ENCODE results near the gene NID1.
"Not testable (repeated sequence)": the region's sequence is repeated elsewhere in the genome, so short reads cannot be mapped to it uniquely, and the experiment has no call there.

NID1 gene

GRCh38 chr1:236007781-236008180 is 57.1 kb downstream of the NID1 start:
- no peak for DNase-seq (ENCODE audit: low read depth in 1 of 2, low spot score in 1 of 2)
- in situ Hi-C loops (cut with HindIII; ENCODE audit: low pct_unique_long_range_greater_than_20kb, low sequenced_read_pairs) = no loop called here
- TF ChIP-seq JUND (IDR thresholded peaks at IDR 0.05; ENCODE audit: low read depth) = no peak

- DNase-seq (ENCODE audit: low read depth in 1 of 2, low spot score in 1 of 2); in situ Hi-C loops (cut with HindIII; ENCODE audit: low pct_unique_long_range_greater_than_20kb, low sequenced_read_pairs): not testable (repeated sequence)
Measured at GRCh38 chr1:236003058-236003457, 61.8 kb downstream of the NID1 start.

- in situ Hi-C loops (cut with HindIII; ENCODE audit: low pct_unique_long_range_greater_than_20kb, low sequenced_read_pairs) = no loop called here
- DNase-seq (ENCODE audit: low read depth in 1 of 2, low spot score in 1 of 2) = no peak
- TF ChIP-seq JUND (IDR thresholded peaks at IDR 0.05; ENCODE audit: low read depth) = no peak
Measured at GRCh38 chr1:236002572-236002971, 62.3 kb downstream of the NID1 start.

- no peak for DNase-seq (ENCODE audit: low read depth in 1 of 2, low spot score in 1 of 2)
- in situ Hi-C loops (cut with HindIII; ENCODE audit: low pct_unique_long_range_greater_than_20kb, low sequenced_read_pairs) = no loop called here
- no peak for TF ChIP-seq JUND (IDR thresholded peaks at IDR 0.05; ENCODE audit: low read depth)
Measured at GRCh38 chr1:236002025-236002390, 62.9 kb downstream of the NID1 start.

- DNase-seq (ENCODE audit: low read depth in 1 of 2, low spot score in 1 of 2) = no peak
- in situ Hi-C loops (cut with HindIII; ENCODE audit: low pct_unique_long_range_greater_than_20kb, low sequenced_read_pairs) = no loop called here
- no peak for TF ChIP-seq JUND (IDR thresholded peaks at IDR 0.05; ENCODE audit: low read depth)
Measured at GRCh38 chr1:236000781-236001180, 64.1 kb downstream of the NID1 start.

GRCh38 chr1:235999259-235999925 is 65.5 kb downstream of the NID1 start:
- DNase-seq (ENCODE audit: low read depth in 1 of 2, low spot score in 1 of 2) = no peak
- in situ Hi-C loops (cut with HindIII; ENCODE audit: low pct_unique_long_range_greater_than_20kb, low sequenced_read_pairs) = no loop called here
- TF ChIP-seq JUND (IDR thresholded peaks at IDR 0.05; ENCODE audit: low read depth) = no peak

GRCh38 chr1:235998812-235999211 is 66.1 kb downstream of the NID1 start:
- DNase-seq (ENCODE audit: low read depth in 1 of 2, low spot score in 1 of 2) = no peak
- in situ Hi-C loops (cut with HindIII; ENCODE audit: low pct_unique_long_range_greater_than_20kb, low sequenced_read_pairs) = no loop called here
- TF ChIP-seq JUND (IDR thresholded peaks at IDR 0.05; ENCODE audit: low read depth) = no peak

GRCh38 chr1:235997931-235998330 is 67.0 kb downstream of the NID1 start:
- no peak for TF ChIP-seq JUND (IDR thresholded peaks at IDR 0.05; ENCODE audit: low read depth)
- peak in 1 of 2 experiments; percentile 46 for DNase-seq (ENCODE audit: low read depth in 1 of 2, low spot score in 1 of 2)
- in situ Hi-C loops (cut with HindIII; ENCODE audit: low pct_unique_long_range_greater_than_20kb, low sequenced_read_pairs) = no loop called here

GRCh38 chr1:235997049-235997448 is 67.8 kb downstream of the NID1 start:
- DNase-seq (ENCODE audit: low read depth in 1 of 2, low spot score in 1 of 2) = no peak
- in situ Hi-C loops (cut with HindIII; ENCODE audit: low pct_unique_long_range_greater_than_20kb, low sequenced_read_pairs) = no loop called here
- no peak for TF ChIP-seq JUND (IDR thresholded peaks at IDR 0.05; ENCODE audit: low read depth)

GRCh38 chr1:235996048-235996785 is 68.7 kb downstream of the NID1 start:
- no peak for DNase-seq (ENCODE audit: low read depth in 1 of 2, low spot score in 1 of 2)
- in situ Hi-C loops (cut with HindIII; ENCODE audit: low pct_unique_long_range_greater_than_20kb, low sequenced_read_pairs) = no loop called here
- TF ChIP-seq JUND (IDR thresholded peaks at IDR 0.05; ENCODE audit: low read depth) = no peak

GRCh38 chr1:235995511-235995910 is 69.4 kb downstream of the NID1 start:
- in situ Hi-C loops (cut with HindIII; ENCODE audit: low pct_unique_long_range_greater_than_20kb, low sequenced_read_pairs) = no loop called here
- TF ChIP-seq JUND (IDR thresholded peaks at IDR 0.05; ENCODE audit: low read depth) = no peak
- no peak for DNase-seq (ENCODE audit: low read depth in 1 of 2, low spot score in 1 of 2)

- in situ Hi-C loops (cut with HindIII; ENCODE audit: low pct_unique_long_range_greater_than_20kb, low sequenced_read_pairs) = no loop called here
- DNase-seq (ENCODE audit: low read depth in 1 of 2, low spot score in 1 of 2) = no peak
- no peak for TF ChIP-seq JUND (IDR thresholded peaks at IDR 0.05; ENCODE audit: low read depth)
Measured at GRCh38 chr1:235993652-235994051, 71.2 kb downstream of the NID1 start.

- in situ Hi-C loops (cut with HindIII; ENCODE audit: low pct_unique_long_range_greater_than_20kb, low sequenced_read_pairs) = no loop called here
- TF ChIP-seq JUND (IDR thresholded peaks at IDR 0.05; ENCODE audit: low read depth) = no peak
Measured at GRCh38 chr1:235992868-235993267, 72.0 kb downstream of the NID1 start.

GRCh38 chr1:235992346-235992745 is 72.5 kb downstream of the NID1 start:
- TF ChIP-seq JUND (IDR thresholded peaks at IDR 0.05; ENCODE audit: low read depth) = no peak
- DNase-seq (ENCODE audit: low read depth in 1 of 2, low spot score in 1 of 2) = no peak
- in situ Hi-C loops (cut with HindIII; ENCODE audit: low pct_unique_long_range_greater_than_20kb, low sequenced_read_pairs) = no loop called here

More at GRCh38 chr1:235992868-235993267, 72.0 kb downstream of the NID1 start:
- no peak for DNase-seq (ENCODE audit: low read depth in 1 of 2, low spot score in 1 of 2)
